ENCODE measurements around the gene RNF34. TPM values are rescaled to one million over a fixed set of nuclear protein-coding genes. Genes with fewer than 3 reads are reported as not detected.

RNF34 gene
- total RNA-seq, 2 experiments from 2014 or later: 85.4 to 145 TPM

GRCh38 chr12:121423682-121424623 is 24.0 kb downstream of the RNF34 start:
- CTCF ChIA-PET (ENCODE audit: unreplicated experiment): interaction anchor here (0.6 kb wide), 1 partner anchor 72 kb away, joined by 3 read pairs; no protein-coding TSS in a partner anchor
- POLR2A ChIA-PET: interaction anchor here (0.6 to 4.7 kb wide), 11 partner anchors 7 to 119 kb away, joined by 3 to 37 read pairs (median 3); partner anchors contain the start of genes ANAPC5 and RNF34
- TF ChIP-seq CTCF (conservative IDR thresholded peaks at IDR 0.05; ENCODE audit: low read length): no peak
- TF ChIP-seq EZH2phosphoT487 (IDR thresholded peaks at IDR 0.05; ENCODE audit: borderline replicate concordance, low read depth, low read length): no peak
- Histone ChIP-seq H2AFZ (ENCODE audit: low read length) (no peak overlapping the region), H3K4me3 (ENCODE audit: low read depth, low read length, poor library complexity, severe bottlenecking) (no peak overlapping the region), H3K4me2 (ENCODE audit: low read length) (peak overlapping the region; percentile 52; the same call in 1 of the 2 replicates), H3K9me3 (ENCODE audit: low read length) (peaks cover 10% of the 10 kb centered on the region; the same call in 1 of the 2 replicates), H3K4me1 (ENCODE audit: insufficient read depth, low read length, poor library complexity, severe bottlenecking) (peaks cover 35% of the 10 kb centered on the region), H3K36me3 (ENCODE audit: insufficient read depth, low read length) (peaks cover 95% of the 10 kb centered on the region), H4K20me1 (ENCODE audit: insufficient read depth, low read length) (no peaks in the 10 kb centered on the region), H3K9me2 (ENCODE audit: insufficient read depth, low read length) (no peaks in the 10 kb centered on the region), H3K79me2 (ENCODE audit: insufficient read depth, low read depth, low read length) (peaks cover 14% of the 10 kb centered on the region; the same call in 1 of the 2 replicates), H3K27ac (ENCODE audit: low read depth, low read length, poor library complexity, severe bottlenecking) (peak overlapping the region; percentile 94)
- BruUV-seq (replicated peaks): TSS peak; percentile 15
- no peak for DNase-seq (ENCODE audit: low spot score)
- intact Hi-C loops (cut with micrococcal nuclease; ENCODE audit: unreplicated experiment): loop anchor here (2.0 kb wide), 1 partner anchor 71 kb away; the partner anchor contains the start of gene ANAPC5

- Histone ChIP-seq H4K20me1 (ENCODE audit: insufficient read depth, low read length) (no peaks in the 10 kb centered on the region), H3K36me3 (ENCODE audit: insufficient read depth, low read length) (peaks cover 95% of the 10 kb centered on the region), H3K4me1 (ENCODE audit: insufficient read depth, low read length, poor library complexity, severe bottlenecking) (peaks cover 35% of the 10 kb centered on the region), H3K9me3 (ENCODE audit: low read length) (peaks cover 10% of the 10 kb centered on the region; the same call in 1 of the 2 replicates), H3K4me3 (ENCODE audit: low read depth, low read length, poor library complexity, severe bottlenecking) (peak overlapping the region; percentile 8), H2AFZ (ENCODE audit: low read length) (no peak overlapping the region), H3K4me2 (ENCODE audit: low read length) (peak overlapping the region; percentile 52), H3K79me2 (ENCODE audit: insufficient read depth, low read depth, low read length) (peaks cover 14% of the 10 kb centered on the region; the same call in 1 of the 2 replicates), H3K9me2 (ENCODE audit: insufficient read depth, low read length) (no peaks in the 10 kb centered on the region), H3K27ac (ENCODE audit: low read depth, low read length, poor library complexity, severe bottlenecking) (peak overlapping the region; percentile 94)
- no peak for TF ChIP-seq CTCF (conservative IDR thresholded peaks at IDR 0.05; ENCODE audit: low read length)
- TF ChIP-seq EZH2phosphoT487 (IDR thresholded peaks at IDR 0.05; ENCODE audit: borderline replicate concordance, low read depth, low read length): no peak
- ChIA-PET POLR2A (interaction anchor here (0.6 to 4.7 kb wide), 7 partner anchors 8 to 118 kb away, joined by 3 to 37 read pairs (median 5); partner anchors contain the start of gene RNF34), CTCF (ENCODE audit: unreplicated experiment) (no interaction called here)
- DNase-seq (ENCODE audit: low spot score): peak; percentile 54
- no TSS peak for BruUV-seq (replicated peaks)
- intact Hi-C loops (cut with micrococcal nuclease; ENCODE audit: unreplicated experiment): loop anchor here (2.0 kb wide), 1 partner anchor 72 kb away; the partner anchor contains the start of gene ANAPC5
Measured at GRCh38 chr12:121424624-121424975, 24.7 kb downstream of the RNF34 start.

All from OCI-LY7 (cell line).